H1 (cell line): ENCODE measurements around the gene APH1A.

Source experiments
- CHD2 ChIP-seq: IDR thresholded peaks from 2 replicates; pipeline ENCODE4 v1.6.1; 2012; ENCODE audit warnings: low read length, improper control_type of control experiment
- CREB1 ChIP-seq: IDR thresholded peaks from 2 replicates; pipeline ENCODE4 v1.6.1; 2012; ENCODE audit warnings: inconsistent platforms
- EZH2 ChIP-seq: fragments of 200-600 bp; sonication (generic); IDR thresholded peaks from 2 replicates; pipeline ENCODE4 v1.7.1; 2012; ENCODE audit warnings: low read depth, mild to moderate bottlenecking, moderate library complexity, low read length, inconsistent platforms; ENCODE audit not compliant: severe bottlenecking
- NRF1 ChIP-seq: IDR thresholded peaks from 2 replicates; pipeline ENCODE4 v1.6.1; 2011; ENCODE audit warnings: mild to moderate bottlenecking, low read depth, low read length, improper control_type of control experiment
- POLR2A ChIP-seq, 2 experiments: IDR thresholded peaks; 1 replicate in 1 of 2; 2 replicates in 1 of 2; pipeline ENCODE4 v1.6.1; 2011; ENCODE audit warnings: low read depth in 2 of 2, low read length in 2 of 2, mild to moderate bottlenecking in 2 of 2; ENCODE audit errors: control extremely low read depth in 1 of 2
- POLR2AphosphoS5 ChIP-seq: IDR thresholded peaks from 2 replicates; pipeline ENCODE4 v1.6.1; 2011; ENCODE audit warnings: low read depth, low read length
- RAD21 ChIP-seq, 2 experiments: IDR thresholded peaks in 1 of 2; conservative IDR thresholded peaks in 1 of 2; 2 replicates each; pipeline ENCODE4 v1.6.1; 2011; ENCODE audit warnings: low read depth in 2 of 2, low read length in 2 of 2, improper control_type of control experiment in 1 of 2, inconsistent platforms in 1 of 2, mild to moderate bottlenecking in 1 of 2, moderate library complexity in 1 of 2
- RFX5 ChIP-seq: IDR thresholded peaks from 2 replicates; pipeline ENCODE4 v1.6.1; 2011; ENCODE audit warnings: low read depth, low read length, improper control_type of control experiment, borderline replicate concordance
- SP2 ChIP-seq: IDR thresholded peaks from 2 replicates; pipeline ENCODE4 v1.6.1; 2012; ENCODE audit warnings: mild to moderate bottlenecking, low read length, inconsistent platforms
- TEAD4 ChIP-seq: IDR thresholded peaks from 2 replicates; pipeline ENCODE4 v1.6.1; 2012; ENCODE audit warnings: low read depth, low read length, inconsistent platforms, mixed read lengths
- ZNF274 ChIP-seq: IDR thresholded peaks from 2 replicates; pipeline ENCODE4 v1.7.0; 2012; ENCODE audit warnings: low read length, borderline replicate concordance; ENCODE audit errors: extremely low read depth
- TF ChIP-seq, protein P1 (sequence below), 3 experiments: IDR thresholded peaks; 1 replicate in 2 of 3; 2 replicates in 1 of 3; pipeline versions ENCODE4 v1.5.1 to v1.6.1; 2011; ENCODE audit warnings: low read length in 3 of 3, mild to moderate bottlenecking in 3 of 3, inconsistent platforms in 2 of 3, low read depth in 1 of 3, moderate library complexity in 1 of 3; ENCODE audit not compliant: insufficient read depth in 1 of 3; ENCODE audit errors: control extremely low read depth in 1 of 3
- TF ChIP-seq, protein P2 (sequence below): IDR thresholded peaks from 2 replicates; pipeline ENCODE4 v1.6.1; 2012; ENCODE audit warnings: low read length, inconsistent platforms
- TF ChIP-seq, protein P3 (sequence below): IDR thresholded peaks from 2 replicates; pipeline ENCODE4 v1.6.1; 2011; ENCODE audit warnings: low read length, improper control_type of control experiment

- TF ChIP-seq, protein P1, sequence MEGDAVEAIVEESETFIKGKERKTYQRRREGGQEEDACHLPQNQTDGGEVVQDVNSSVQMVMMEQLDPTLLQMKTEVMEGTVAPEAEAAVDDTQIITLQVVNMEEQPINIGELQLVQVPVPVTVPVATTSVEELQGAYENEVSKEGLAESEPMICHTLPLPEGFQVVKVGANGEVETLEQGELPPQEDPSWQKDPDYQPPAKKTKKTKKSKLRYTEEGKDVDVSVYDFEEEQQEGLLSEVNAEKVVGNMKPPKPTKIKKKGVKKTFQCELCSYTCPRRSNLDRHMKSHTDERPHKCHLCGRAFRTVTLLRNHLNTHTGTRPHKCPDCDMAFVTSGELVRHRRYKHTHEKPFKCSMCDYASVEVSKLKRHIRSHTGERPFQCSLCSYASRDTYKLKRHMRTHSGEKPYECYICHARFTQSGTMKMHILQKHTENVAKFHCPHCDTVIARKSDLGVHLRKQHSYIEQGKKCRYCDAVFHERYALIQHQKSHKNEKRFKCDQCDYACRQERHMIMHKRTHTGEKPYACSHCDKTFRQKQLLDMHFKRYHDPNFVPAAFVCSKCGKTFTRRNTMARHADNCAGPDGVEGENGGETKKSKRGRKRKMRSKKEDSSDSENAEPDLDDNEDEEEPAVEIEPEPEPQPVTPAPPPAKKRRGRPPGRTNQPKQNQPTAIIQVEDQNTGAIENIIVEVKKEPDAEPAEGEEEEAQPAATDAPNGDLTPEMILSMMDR (IDR thresholded peaks at IDR 0.05; ENCODE audit: control extremely low read depth in 1 of 3, insufficient read depth in 1 of 3, low read depth in 1 of 3, low read length in 3 of 3) = no peak
- TF ChIP-seq POLR2A (IDR thresholded peaks at IDR 0.05; ENCODE audit: control extremely low read depth in 1 of 2, low read depth in 2 of 2, low read length in 2 of 2) (peak; percentile 74 to 95), EZH2 (no peak), CHD2 (peak; percentile 76), NRF1 (no peak), RFX5 (no peak), ZNF274 (no peak), RAD21 (IDR thresholded peaks at IDR 0.05 in 1 of 2, conservative IDR thresholded peaks at IDR 0.05 in 1 of 2; ENCODE audit: low read depth in 2 of 2, low read length in 2 of 2) (no peak), TEAD4 (no peak), SP2 (no peak), CREB1 (peak; percentile 88), POLR2AphosphoS5 (peak; percentile 85)
- TF ChIP-seq, protein P2, sequence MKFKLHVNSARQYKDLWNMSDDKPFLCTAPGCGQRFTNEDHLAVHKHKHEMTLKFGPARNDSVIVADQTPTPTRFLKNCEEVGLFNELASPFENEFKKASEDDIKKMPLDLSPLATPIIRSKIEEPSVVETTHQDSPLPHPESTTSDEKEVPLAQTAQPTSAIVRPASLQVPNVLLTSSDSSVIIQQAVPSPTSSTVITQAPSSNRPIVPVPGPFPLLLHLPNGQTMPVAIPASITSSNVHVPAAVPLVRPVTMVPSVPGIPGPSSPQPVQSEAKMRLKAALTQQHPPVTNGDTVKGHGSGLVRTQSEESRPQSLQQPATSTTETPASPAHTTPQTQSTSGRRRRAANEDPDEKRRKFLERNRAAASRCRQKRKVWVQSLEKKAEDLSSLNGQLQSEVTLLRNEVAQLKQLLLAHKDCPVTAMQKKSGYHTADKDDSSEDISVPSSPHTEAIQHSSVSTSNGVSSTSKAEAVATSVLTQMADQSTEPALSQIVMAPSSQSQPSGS = no peak
- TF ChIP-seq, protein P3, sequence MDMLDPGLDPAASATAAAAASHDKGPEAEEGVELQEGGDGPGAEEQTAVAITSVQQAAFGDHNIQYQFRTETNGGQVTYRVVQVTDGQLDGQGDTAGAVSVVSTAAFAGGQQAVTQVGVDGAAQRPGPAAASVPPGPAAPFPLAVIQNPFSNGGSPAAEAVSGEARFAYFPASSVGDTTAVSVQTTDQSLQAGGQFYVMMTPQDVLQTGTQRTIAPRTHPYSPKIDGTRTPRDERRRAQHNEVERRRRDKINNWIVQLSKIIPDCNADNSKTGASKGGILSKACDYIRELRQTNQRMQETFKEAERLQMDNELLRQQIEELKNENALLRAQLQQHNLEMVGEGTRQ = no peak
These were observed 34.1 kb downstream of the APH1A start for GRCh38 chr1:150234566-150235293.
